H4 (cell line): ENCODE measurements around the gene ACSL5. TPM values are rescaled to one million over a fixed set of nuclear protein-coding genes. Genes with fewer than 3 reads are reported as not detected.

ENCODE experiments used
- DNase-seq: peaks from one replicate; pipeline ENCODE4 v3.0.0-alpha.2; 2015; ENCODE audit warnings: low spot score
- total RNA-seq: library from RNA; depleted of rRNA; stranded (reverse); fragments of >200 nt; shearing (Covaris generic); gene quantifications from 2 replicates; pipeline ENCODE4 v1.2.3, GENCODE V29; 2014; rRNA removed

Gene ACSL5
- 13.5 and 13.7 TPM in 2 replicates for total RNA-seq

- no peak for DNase-seq
These were observed at the start of gene ACSL5 for GRCh38 chr10:112373912-112374338. ACSL5 (plus strand) TSS chr10:112374116; CDS start chr10:112394947, 20,831 bp downstream.

GRCh38 chr10:112327678-112328077 is 46.2 kb upstream of the ACSL5 start:
- DNase-seq: no peak

GRCh38 chr10:112330162-112330561 is 43.8 kb upstream of the ACSL5 start:
- no peak for DNase-seq

- no peak for DNase-seq
These were observed 43.2 kb upstream of the ACSL5 start for GRCh38 chr10:112330607-112331160.

- DNase-seq: no peak
These were observed 41.9 kb upstream of the ACSL5 start for GRCh38 chr10:112332022-112332421.

DNA sequence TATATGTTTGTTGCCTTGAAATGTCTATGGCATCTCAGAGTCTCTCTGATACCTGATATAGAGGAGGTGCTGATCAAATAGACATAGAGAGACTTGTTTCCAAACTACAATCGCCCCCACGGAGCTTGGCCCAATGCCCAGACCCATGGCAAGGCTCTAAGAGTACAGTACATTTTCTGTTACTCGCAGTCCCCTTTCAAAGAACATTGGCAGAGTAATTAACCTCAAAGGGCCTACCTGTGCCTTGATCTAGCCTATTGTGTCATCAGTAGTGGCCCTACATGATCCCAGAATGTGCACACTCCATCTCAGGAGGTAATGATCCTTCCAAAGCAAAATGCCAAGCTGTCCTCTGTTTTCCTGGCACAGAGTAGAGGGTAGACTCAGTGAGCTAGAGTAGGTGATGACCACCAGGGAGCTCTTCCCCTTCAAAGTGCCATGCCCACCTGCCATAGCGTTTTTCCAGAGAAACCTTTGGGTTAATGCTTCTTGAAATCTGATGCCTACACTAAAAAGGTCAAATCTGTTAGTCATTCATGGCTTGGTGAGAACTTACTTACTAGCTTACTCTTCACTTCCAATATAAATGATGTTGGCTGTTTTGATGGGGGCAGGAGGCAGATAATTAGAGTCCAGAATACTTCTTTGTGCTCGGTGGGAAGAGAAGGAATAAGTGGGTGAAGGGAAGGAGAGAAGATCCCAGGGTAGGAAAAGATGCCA is 41.2 kb upstream of the ACSL5 start:
- no peak for DNase-seq

DNA sequence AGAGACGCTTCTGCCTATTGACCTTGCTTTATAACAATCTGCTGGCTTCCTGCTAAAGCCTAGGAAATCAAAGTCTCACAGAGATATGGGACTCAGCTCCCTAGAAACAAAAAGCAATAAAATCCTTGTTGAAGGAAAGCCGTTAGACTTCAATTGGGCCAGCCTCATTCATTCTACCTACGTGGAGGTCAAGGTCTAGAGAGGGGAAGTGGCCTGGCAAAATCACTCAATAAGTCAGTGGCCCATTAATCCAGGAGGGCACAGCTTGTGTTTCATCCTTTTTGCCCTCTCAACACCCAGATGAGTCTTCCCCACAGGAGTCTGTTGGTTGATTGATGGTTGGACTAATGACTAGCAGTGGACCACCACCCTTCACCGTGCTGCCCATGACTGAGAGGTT is 40.5 kb upstream of the ACSL5 start:
- no peak for DNase-seq

DNA sequence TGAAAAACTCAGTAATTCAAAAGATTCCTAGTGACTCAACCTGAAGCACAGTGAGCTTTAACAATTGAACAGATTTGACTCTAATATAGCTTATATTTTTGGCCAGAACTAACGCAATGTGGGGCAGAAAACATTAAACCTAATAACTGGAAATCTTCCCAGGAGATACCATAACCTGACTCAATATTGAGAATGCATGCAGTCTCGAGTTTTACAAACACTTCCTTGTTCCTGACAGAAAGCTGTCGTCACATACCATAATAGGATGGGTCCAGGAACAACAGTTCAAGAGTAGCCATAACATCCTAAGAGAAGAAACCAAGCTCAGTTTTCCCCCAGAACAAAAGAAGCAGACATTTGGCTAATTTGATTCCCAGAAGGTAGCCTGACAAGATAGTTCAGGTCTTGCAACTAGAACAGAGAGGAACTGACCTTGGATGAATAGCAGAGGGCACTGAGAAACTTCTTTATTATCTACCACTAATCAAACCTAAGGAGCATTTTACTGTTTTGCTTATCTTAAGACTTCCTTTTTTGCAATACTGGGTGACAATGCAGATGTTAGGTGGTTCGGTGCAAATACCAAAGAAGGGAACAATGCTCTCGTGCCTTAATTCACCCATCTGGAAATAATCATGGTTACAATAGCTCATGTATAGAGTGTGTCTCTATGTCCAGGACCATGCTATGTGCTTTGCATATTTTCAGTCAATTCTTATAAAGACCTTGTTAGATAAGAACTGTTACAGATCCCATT is 38.6 kb upstream of the ACSL5 start:
- no peak for DNase-seq

- DNase-seq: no peak
These were observed 38.0 kb upstream of the ACSL5 start for GRCh38 chr10:112335868-112336265.

DNA sequence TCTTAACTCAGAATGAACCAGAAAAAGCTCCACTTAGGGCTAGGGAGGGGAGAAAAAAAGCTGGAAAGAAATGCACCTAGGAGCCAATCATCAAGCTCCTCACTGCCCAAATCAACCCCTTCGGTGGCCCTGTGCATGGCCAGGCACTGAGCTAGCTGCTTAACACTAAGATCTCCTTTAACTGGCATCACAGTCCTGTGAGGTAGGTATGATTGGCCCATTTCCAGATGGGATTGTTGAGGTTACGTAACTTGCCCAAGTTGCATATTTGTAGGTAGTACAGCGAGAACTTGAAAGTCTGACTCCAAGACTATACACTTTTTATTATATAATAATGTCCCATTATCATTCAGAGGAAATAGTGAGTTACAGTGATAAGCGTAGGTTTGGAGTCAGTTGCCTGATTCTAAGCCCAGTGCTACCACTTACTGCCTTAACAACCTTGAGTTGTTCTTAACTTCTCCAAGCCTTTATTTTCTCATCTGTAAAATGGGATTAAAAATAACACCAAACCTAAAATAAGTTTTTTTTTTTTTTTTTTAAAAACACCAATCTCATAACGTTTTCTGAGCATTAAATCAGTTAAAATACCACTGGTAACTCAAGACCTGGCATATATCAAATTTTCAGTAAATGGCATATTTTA is 37.2 kb upstream of the ACSL5 start:
- DNase-seq: no peak

DNA sequence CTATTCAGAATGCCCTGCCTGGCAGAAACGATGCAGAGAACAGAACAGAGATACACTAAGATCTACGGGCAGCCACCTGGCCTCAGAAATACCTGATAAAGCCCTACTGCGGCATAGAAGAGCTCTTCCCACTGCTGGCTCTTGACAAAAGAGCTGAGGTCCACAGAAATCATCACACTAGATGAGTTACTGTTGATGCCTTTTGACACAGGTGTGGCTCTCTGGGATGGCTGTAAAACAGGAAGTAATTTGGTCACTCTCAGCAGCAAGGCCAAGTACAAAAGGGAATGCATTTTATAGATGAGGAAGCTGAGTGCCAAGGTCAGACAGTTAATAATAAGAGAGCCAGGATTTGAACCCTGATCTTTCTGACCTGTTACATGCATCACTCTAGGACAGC is 35.0 kb upstream of the ACSL5 start:
- no peak for DNase-seq

DNA sequence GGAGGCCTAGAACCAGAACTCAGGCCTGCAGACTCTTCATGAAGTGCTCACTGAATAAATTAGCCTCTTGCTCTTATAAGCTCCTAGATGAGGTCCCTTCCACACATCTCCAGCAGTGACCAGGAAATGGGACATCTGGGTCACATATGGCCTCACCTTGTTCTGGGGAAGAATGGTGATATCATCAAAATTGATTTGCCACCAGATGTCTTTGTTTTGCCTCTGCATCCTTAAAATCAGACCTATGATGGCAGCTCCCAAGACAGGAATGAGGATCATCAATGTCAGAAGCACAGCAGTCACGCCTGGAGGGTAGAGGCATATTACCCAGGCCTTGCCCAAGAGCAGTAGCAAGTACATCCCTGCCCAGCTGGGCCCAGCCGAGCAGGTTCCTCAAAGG is 33.3 kb upstream of the ACSL5 start:
- DNase-seq: no peak

DNA sequence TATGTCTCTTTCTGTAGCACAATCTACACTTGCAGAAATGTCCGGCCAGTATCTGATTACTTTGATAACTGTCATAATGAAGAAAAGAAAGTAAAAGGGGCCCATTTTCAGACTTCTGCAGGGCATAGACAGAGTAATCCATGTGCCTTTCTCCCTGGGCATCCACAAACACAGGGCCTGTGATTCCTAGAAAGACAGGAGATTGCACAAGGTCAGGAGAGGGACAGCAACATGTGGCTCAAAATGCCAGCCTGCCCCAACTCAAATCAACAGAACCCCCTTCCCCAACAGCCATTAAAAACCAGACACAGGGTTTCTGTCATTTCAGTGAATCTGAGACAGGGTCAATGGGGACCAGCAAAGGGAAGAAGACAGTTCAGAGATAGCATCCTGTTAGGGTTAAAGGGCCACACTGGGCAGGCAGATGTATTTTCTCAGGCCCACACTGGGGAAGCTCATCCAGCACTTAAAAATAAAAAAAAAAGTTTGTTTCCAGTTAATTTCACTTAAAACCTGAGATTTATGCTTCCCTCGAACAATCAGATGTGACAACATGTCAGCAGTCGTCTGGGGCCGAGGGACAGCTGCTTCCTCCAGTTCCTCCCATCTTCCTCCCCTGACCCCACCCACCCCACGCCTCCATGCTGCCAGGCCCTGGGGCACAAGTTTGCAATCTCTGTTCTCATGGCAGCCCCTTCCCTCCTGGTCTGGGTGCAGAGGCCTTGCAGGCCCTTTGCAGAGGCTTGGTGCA is 30.7 kb upstream of the ACSL5 start:
- DNase-seq: no peak

DNA sequence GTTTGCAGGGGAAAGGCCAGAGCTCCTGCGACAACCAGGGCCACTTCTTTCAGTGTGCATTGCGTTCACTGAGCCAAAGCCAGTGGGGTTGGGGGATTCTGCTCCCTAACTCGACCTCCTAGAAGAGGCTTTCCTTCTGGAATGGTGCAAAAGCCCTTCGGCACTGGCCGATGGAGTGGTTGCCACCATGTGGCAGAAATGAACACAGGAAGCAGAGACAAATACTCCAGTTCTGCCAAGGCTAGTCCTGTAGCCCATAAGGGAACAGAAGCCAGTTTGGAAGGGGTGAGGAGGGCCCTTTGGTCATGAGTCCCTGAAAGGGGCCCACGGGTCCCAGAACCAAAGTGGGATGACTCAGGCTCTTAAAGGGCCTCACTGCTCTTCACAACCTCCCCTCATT is 29.7 kb upstream of the ACSL5 start:
- DNase-seq: no peak

DNA sequence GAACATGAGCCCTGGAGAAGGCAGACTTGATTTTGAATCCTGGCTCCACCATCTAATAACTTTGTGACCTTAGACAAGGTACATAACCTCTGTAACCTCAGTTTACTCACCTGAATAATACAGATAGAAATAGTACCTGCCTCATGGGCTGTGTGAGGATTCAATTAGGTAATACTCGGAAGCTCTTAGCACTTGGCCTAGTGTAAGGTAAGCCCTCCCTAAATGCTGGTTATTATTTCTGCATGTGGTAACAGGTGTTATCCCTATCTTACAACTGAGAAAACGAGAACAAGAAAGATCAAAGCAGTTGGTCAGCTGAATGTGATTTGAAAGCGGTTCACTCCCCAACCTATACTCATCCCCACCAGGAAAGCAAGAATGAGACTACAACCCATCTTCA is 28.7 kb upstream of the ACSL5 start:
- DNase-seq: no peak

DNA sequence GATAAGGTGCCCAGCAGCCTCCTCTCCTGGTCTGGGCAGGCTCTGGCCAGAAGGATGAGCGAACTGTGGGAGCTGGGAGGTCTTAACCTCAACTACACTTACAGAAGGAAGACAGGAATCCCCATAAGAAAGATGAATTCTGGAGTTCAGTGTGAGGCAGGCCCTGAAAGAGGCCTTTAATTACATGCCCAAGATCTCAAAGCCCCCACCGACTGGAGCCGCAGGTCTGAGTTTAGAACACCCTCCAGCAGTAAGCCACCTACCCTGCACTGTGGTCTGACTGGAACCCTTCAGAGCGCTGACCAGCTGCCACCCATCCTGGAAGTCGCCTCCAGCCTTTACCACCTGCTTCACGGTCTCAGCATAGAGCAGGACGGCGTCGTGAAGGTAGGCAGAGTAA is 28.2 kb upstream of the ACSL5 start:
- DNase-seq: no peak

- DNase-seq: no peak
These were observed 27.1 kb upstream of the ACSL5 start for GRCh38 chr10:112346774-112347173.

DNA sequence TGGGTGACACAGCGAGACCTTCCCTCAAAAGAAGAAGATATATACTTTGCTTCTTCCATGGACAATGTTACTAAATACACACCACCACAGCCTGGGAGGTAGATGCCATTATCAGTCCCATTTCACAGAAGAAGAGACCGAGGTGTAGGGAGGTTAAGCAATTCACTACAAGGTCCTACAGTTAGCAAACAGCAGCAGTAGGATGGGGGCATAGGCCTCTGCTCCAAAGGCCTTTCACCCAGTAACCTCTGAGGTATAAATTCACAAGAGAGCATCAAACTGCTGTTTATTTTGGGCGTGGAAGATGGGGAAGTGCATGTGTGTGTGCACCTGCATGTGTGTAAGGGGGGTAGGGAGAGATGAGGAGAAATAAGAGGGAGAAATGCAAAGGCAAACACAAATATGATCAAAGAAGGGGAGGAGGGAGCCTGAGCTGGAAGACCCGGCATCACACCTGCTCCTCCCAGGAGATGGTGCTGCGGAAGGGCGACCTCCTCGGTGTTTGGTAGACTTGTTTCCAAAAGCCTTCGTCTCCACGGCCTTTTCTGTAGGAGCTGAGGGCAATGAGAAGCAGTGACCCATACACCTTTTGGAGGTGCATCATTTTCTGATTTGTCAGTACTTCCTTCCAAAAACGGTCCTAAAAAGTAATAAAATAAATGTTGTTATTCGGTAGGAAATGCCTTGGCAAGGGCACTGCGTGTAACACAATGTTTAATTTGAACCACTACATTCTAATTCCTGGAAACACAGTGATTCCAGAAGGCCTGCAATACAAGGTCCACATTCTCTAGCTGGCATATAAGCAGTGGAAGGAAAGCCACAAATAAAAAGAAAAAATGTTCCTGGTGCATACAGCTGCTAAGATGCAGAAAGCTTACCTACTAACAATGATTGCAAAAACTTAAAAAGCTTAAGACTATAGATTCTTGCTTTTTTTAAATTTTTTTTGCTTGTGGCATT is 25.9 kb upstream of the ACSL5 start:
- DNase-seq: no peak

- no peak for DNase-seq
These were observed 25.2 kb upstream of the ACSL5 start for GRCh38 chr10:112348759-112349158.

- no peak for DNase-seq
These were observed 24.3 kb upstream of the ACSL5 start for GRCh38 chr10:112349521-112350085.
